HFFc6 (cell line): ENCODE measurements around the gene INPPL1. TPM values are rescaled to one million over a fixed set of nuclear protein-coding genes. Genes with fewer than 3 reads are reported as not detected.

Experiments
- DNase-seq: peaks from one replicate; pipeline ENCODE4 v3.0.0-alpha.2; 2018
- H3K27ac Mint-ChIP-seq: 2 replicates; pipeline ENCODE4 v1.8.0; 2020; ENCODE audit warnings: mild to moderate bottlenecking, mixed read lengths
- H3K27me3 Mint-ChIP-seq: 2 replicates; pipeline ENCODE4 v1.8.0; 2021; ENCODE audit warnings: mild to moderate bottlenecking, moderate library complexity, mixed read lengths; ENCODE audit not compliant: insufficient read depth
- H3K36me3 Mint-ChIP-seq: 2 replicates; pipeline ENCODE4 v1.8.0; 2021; ENCODE audit warnings: low read depth, mixed read lengths
- H3K4me1 Mint-ChIP-seq: 2 replicates; pipeline ENCODE4 v1.8.0; 2020; ENCODE audit warnings: low read depth, mixed read lengths
- H3K4me3 Mint-ChIP-seq: 2 replicates; pipeline ENCODE4 v1.8.0; 2020; ENCODE audit warnings: mild to moderate bottlenecking, moderate library complexity, mixed read lengths
- H3K9me3 Mint-ChIP-seq: 2 replicates; pipeline ENCODE4 v1.8.0; 2020; ENCODE audit warnings: mild to moderate bottlenecking, mixed read lengths
- CTCF ChIP-seq: fragments of 200-600 bp; sonication (generic); IDR thresholded peaks from 2 replicates; pipeline ENCODE4 v1.5.0; 2021; ENCODE audit warnings: antibody characterized with exemption, mild to moderate bottlenecking
- total RNA-seq, 6 experiments: library from RNA; stranded (reverse); fragmentation: NEBNext Ultra II Directional; extraction: Animal tissue kit (Norgen Biotek cat#: 25700); gene quantifications; 2 replicates in 1 of 6; 3 replicates in 5 of 6; pipeline ENCODE4 v1.2.3, GENCODE V29; 2021

The INPPL1 gene
- total RNA-seq, 6 experiments from 2014 or later: 181 to 228 (median 212) TPM

- DNase-seq: no peak
- Mint-ChIP-seq H3K27me3 (peaks cover 15% of the 10 kb centered on the region), H3K4me1 (peaks cover 21% of the 10 kb centered on the region), H3K27ac (no peak overlapping the region), H3K36me3 (peaks cover 29% of the 10 kb centered on the region), H3K9me3 (no peaks in the 10 kb centered on the region), H3K4me3 (no peak overlapping the region)
- TF ChIP-seq CTCF: no peak
Observed at GRCh38 chr11:72235351-72236057, 10.9 kb downstream of the INPPL1 start.

GRCh38 chr11:72236083-72236697, 11.6 kb downstream of the INPPL1 start:
- Mint-ChIP-seq H3K36me3 (peaks cover 28% of the 10 kb centered on the region), H3K27ac (0 out of 2 replicates have a peak overlapping the region, but pooled peaks have one; percentile 13), H3K27me3 (peaks cover 21% of the 10 kb centered on the region), H3K9me3 (no peaks in the 10 kb centered on the region), H3K4me3 (no peak overlapping the region), H3K4me1 (peaks cover 25% of the 10 kb centered on the region)
- no peak for DNase-seq
- no peak for TF ChIP-seq CTCF

DNA sequence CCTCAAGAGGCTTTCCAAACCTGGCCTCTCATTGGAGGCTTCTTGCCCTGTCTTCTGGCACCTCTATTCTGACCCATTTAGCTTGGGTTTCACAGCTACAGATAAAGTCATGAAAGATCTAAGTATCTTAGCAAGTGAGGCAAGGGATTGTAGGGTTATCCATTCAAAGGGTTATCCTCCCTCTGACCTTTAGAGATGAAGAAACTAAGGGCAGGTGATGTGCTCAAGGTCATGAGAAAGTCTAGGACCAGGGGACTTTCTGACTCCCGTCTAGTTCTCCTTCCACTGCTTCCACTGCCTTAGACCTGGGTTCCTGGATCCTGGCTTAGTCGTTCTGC, 12.2 kb downstream of the INPPL1 start:
- no peak overlapping the region for H3K4me3 Mint-ChIP-seq

DNA sequence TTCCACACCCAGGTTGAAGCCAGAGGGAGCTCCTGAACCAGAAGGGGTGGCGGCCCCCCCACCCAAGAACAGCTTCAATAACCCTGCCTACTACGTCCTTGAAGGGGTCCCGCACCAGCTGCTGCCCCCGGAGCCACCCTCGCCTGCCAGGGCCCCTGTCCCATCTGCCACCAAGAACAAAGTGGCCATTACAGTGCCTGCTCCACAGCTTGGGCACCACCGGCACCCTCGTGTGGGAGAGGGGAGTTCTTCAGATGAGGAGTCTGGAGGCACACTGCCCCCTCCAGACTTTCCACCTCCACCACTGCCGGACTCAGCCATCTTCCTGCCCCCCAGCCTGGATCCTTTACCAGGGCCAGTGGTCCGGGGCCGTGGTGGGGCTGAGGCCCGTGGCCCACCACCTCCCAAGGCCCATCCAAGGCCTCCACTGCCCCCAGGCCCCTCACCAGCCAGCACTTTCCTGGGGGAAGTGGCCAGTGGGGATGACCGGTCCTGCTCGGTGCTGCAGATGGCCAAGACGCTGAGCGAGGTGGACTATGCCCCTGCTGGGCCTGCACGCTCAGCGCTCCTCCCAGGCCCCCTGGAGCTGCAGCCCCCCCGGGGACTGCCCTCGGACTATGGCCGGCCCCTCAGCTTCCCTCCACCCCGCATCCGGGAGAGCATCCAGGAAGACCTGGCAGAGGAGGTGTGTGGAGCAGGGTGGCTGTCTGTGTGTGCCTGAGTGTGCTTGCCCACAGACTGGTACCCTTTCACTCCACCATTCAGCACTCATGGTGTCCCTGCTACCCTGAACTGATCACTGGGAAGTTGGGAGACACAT, 12.8 kb downstream of the INPPL1 start:
- no peaks in the 10 kb centered on the region for H3K9me3 Mint-ChIP-seq
- DNase-seq: no peak
- H3K4me3 Mint-ChIP-seq: no peak overlapping the region
- no peak overlapping the region for H3K27ac Mint-ChIP-seq
- peaks cover 28% of the 10 kb centered on the region for H3K27me3 Mint-ChIP-seq
- no peak for TF ChIP-seq CTCF
- H3K4me1 Mint-ChIP-seq: peaks cover 25% of the 10 kb centered on the region
- H3K36me3 Mint-ChIP-seq: peaks cover 20% of the 10 kb centered on the region

More for the DNA sequence above, 12.2 kb downstream of the INPPL1 start:
- TF ChIP-seq CTCF: no peak
- peaks cover 25% of the 10 kb centered on the region for H3K4me1 Mint-ChIP-seq
- no peaks in the 10 kb centered on the region for H3K9me3 Mint-ChIP-seq
- H3K36me3 Mint-ChIP-seq: peaks cover 22% of the 10 kb centered on the region
- H3K27me3 Mint-ChIP-seq: peaks cover 22% of the 10 kb centered on the region
- H3K27ac Mint-ChIP-seq: no peak overlapping the region
- DNase-seq: no peak

DNA sequence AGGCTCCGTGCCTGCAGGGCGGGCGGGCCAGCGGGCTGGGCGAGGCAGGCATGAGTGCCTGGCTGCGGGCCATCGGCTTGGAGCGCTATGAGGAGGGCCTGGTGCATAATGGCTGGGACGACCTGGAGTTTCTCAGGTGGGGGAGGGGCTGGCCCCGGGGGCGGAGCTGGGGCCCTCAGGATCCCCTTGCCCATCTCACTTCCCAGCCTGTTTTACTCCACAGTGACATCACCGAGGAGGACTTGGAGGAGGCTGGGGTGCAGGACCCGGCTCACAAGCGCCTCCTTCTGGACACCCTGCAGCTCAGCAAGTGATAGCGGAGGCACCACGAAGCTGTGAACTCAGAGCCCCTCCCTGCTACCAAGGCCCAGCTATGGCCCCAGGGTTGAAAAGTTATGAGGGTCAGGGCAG, 13.5 kb downstream of the INPPL1 start:
- no peak overlapping the region for H3K4me3 Mint-ChIP-seq
- peaks cover 34% of the 10 kb centered on the region for H3K27me3 Mint-ChIP-seq
- peak; percentile 86 for TF ChIP-seq CTCF
- no peaks in the 10 kb centered on the region for H3K9me3 Mint-ChIP-seq
- H3K4me1 Mint-ChIP-seq: peaks cover 26% of the 10 kb centered on the region
- DNase-seq: peak; percentile 60
- no peak overlapping the region for H3K27ac Mint-ChIP-seq
- peaks cover 17% of the 10 kb centered on the region for H3K36me3 Mint-ChIP-seq
